Hepatocyte (in vitro differentiated cells): ENCODE results near the gene KIFC3.

ENCODE experiments used
- EZH2 ChIP-seq: fragments of 200-600 bp; sonication (generic); IDR thresholded peaks from 2 replicates; pipeline ENCODE4 v1.6.1; 2016; ENCODE audit warnings: antibody characterized with exemption, mild to moderate bottlenecking, borderline replicate concordance
- EZH2phosphoT487 ChIP-seq: fragments of 200-600 bp; sonication (generic); IDR thresholded peaks from one replicate; pipeline ENCODE4 v1.6.1; 2018; ENCODE audit warnings: antibody characterized with exemption, mild to moderate bottlenecking, low read depth, moderate library complexity; ENCODE audit not compliant: unreplicated experiment, severe bottlenecking
- TF ChIP-seq, protein P1 (sequence below): fragments of 200-600 bp; sonication (generic); IDR thresholded peaks from 2 replicates; pipeline ENCODE4 v1.5.1; 2016; ENCODE audit warnings: antibody characterized with exemption, mild to moderate bottlenecking; ENCODE audit not compliant: poor library complexity

DNA sequence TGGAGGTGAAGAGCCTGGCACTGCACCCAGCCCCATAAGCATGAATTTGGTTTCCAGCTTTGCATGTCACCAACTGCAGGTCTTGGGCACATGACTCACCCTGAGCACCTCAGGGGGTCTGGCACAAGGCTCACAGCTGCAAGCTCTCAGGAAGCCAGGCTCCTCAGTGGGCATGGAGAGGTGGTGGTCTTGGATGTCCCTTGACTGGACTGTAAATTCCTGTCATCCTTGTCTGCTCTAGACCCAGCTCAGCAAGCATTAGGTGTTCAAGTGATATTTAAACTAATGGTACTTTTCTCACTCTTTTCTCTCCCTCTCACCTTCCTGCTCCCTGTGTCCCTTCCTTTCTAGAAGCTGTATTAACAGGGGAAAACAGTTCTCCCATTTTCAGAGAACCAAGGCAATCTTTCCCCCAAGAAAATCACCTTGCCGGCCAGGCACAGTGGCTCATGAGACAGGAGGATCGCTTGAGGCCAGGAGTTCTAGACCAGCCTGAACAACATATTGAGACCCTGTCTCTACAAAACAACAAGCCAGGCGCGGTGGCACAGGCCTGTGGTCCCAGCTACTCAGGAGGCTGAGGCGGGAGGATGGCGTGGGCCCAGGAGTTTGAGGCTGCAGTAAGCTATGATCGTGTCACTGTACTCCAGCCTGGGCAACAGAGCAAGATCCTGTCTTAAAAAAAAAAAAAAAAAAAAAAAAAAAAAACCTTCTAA is 5.1 kb upstream of the KIFC3 start:
- TF ChIP-seq, protein P1, sequence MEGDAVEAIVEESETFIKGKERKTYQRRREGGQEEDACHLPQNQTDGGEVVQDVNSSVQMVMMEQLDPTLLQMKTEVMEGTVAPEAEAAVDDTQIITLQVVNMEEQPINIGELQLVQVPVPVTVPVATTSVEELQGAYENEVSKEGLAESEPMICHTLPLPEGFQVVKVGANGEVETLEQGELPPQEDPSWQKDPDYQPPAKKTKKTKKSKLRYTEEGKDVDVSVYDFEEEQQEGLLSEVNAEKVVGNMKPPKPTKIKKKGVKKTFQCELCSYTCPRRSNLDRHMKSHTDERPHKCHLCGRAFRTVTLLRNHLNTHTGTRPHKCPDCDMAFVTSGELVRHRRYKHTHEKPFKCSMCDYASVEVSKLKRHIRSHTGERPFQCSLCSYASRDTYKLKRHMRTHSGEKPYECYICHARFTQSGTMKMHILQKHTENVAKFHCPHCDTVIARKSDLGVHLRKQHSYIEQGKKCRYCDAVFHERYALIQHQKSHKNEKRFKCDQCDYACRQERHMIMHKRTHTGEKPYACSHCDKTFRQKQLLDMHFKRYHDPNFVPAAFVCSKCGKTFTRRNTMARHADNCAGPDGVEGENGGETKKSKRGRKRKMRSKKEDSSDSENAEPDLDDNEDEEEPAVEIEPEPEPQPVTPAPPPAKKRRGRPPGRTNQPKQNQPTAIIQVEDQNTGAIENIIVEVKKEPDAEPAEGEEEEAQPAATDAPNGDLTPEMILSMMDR = no peak
- TF ChIP-seq EZH2phosphoT487 (no peak), EZH2 (no peak)
